ENCODE measurements around the gene MYO18A.

DNA sequence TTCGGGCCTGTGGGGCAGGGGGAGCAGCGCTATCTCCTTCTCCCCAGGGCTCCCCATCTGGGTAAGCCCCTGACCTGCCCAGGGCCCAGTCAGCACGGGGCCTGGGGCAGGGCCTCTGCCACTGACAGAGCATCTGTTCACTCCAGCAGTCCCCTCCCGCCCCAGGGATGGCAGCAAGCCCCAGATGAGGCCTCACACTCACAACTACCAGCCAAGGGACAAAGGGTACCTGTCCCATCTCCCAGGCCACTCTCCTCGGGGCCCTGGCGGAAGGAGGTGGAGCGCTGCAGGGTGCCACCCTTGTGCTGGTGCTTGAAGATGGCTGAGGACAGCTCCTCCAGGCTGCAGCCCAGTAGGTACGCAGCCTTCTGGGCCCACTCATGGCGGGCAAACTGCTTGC, 64.8 kb downstream of the MYO18A start:
- TF ChIP-seq, protein P1, sequence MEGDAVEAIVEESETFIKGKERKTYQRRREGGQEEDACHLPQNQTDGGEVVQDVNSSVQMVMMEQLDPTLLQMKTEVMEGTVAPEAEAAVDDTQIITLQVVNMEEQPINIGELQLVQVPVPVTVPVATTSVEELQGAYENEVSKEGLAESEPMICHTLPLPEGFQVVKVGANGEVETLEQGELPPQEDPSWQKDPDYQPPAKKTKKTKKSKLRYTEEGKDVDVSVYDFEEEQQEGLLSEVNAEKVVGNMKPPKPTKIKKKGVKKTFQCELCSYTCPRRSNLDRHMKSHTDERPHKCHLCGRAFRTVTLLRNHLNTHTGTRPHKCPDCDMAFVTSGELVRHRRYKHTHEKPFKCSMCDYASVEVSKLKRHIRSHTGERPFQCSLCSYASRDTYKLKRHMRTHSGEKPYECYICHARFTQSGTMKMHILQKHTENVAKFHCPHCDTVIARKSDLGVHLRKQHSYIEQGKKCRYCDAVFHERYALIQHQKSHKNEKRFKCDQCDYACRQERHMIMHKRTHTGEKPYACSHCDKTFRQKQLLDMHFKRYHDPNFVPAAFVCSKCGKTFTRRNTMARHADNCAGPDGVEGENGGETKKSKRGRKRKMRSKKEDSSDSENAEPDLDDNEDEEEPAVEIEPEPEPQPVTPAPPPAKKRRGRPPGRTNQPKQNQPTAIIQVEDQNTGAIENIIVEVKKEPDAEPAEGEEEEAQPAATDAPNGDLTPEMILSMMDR (conservative IDR thresholded peaks at IDR 0.05; ENCODE audit: low read depth, low read length), result no peak
- TF ChIP-seq POLR2A (IDR thresholded peaks at IDR 0.05; ENCODE audit: low read depth, low read length) (no peak), MXI1 (IDR thresholded peaks at IDR 0.05; ENCODE audit: borderline replicate concordance, low read depth, low read length) (no peak)

All from IMR-90 (cell line).